ENCODE measurements around the gene ZW10. TPM values are rescaled to one million over a fixed set of nuclear protein-coding genes. Genes with fewer than 3 reads are reported as not detected.
"Not testable (repeated sequence)": the region's sequence is repeated elsewhere in the genome, so short reads cannot be mapped to it uniquely, and the experiment has no call there.

Gene ZW10
- total RNA-seq, 1 donor from 2014 or later, result 29.2 TPM

- H3K27ac Mint-ChIP-seq (ENCODE audit: unreplicated experiment), result no peak overlapping the region
- no peaks in the 10 kb centered on the region for H3K36me3 Mint-ChIP-seq (ENCODE audit: low read depth)
- H3K27me3 Mint-ChIP-seq (ENCODE audit: low read depth), result peaks cover 48% of the 10 kb centered on the region
- TF ChIP-seq, protein P1, sequence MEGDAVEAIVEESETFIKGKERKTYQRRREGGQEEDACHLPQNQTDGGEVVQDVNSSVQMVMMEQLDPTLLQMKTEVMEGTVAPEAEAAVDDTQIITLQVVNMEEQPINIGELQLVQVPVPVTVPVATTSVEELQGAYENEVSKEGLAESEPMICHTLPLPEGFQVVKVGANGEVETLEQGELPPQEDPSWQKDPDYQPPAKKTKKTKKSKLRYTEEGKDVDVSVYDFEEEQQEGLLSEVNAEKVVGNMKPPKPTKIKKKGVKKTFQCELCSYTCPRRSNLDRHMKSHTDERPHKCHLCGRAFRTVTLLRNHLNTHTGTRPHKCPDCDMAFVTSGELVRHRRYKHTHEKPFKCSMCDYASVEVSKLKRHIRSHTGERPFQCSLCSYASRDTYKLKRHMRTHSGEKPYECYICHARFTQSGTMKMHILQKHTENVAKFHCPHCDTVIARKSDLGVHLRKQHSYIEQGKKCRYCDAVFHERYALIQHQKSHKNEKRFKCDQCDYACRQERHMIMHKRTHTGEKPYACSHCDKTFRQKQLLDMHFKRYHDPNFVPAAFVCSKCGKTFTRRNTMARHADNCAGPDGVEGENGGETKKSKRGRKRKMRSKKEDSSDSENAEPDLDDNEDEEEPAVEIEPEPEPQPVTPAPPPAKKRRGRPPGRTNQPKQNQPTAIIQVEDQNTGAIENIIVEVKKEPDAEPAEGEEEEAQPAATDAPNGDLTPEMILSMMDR (conservative IDR thresholded peaks at IDR 0.05), result peak; percentile 49
- H3K4me3 Mint-ChIP-seq, result peak overlapping the region; percentile 100
- H3K9me3 Mint-ChIP-seq, result no peaks in the 10 kb centered on the region
- H3K4me1 Mint-ChIP-seq, result peaks cover 28% of the 10 kb centered on the region
- DNase-seq (ENCODE audit: low read depth, low spot score), result no peak
These were observed 647 bp upstream of the ZW10 start for GRCh38 chr11:113774174-113774503.

DNA sequence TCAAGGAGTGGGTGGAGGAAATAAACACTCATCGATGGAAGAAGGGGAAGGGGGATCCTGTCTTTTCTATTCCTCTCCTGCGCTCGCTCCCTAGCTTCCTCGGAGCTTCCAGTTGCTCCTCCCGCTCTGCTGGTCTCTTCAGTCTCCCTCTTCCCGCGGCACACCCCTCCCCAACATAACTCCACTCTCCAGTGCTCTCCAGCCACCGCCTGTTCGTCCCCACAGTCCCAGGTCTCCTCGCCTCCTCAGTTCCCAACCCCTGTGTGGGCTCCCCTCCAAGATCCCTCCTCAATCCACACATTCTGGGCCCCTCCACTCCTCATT lies 438 bp downstream of the ZW10 start:
- peak overlapping the region; percentile 100 for H3K4me3 Mint-ChIP-seq
- no peak for DNase-seq (ENCODE audit: low read depth, low spot score)
- H3K4me1 Mint-ChIP-seq, result peaks cover 28% of the 10 kb centered on the region
- H3K9me3 Mint-ChIP-seq, result no peaks in the 10 kb centered on the region
- peak overlapping the region; percentile 100 for H3K27ac Mint-ChIP-seq (ENCODE audit: unreplicated experiment)
- TF ChIP-seq, protein P1 (conservative IDR thresholded peaks at IDR 0.05), result no peak
- H3K27me3 Mint-ChIP-seq (ENCODE audit: low read depth), result peaks cover 41% of the 10 kb centered on the region
- H3K36me3 Mint-ChIP-seq (ENCODE audit: low read depth), result no peaks in the 10 kb centered on the region

DNA sequence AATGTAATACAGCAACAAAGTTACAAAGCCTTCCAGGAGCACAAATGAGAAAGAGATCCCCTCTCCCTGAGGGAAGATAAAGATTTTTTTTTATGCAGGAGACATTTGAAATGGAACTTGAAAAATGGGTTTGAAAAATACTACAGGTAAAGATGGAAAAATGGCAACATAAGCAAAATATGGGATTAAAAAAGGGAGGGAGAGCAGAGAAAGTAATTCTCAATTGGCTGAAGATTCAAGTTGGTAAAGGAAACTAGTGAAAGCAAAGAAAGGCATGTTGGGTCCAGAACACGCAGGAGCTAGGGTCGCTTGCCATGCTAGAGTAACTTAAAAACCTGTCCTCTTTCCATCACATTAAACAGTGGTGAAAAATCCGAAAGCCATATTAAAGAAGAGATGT lies 1.5 kb downstream of the ZW10 start:
- peaks cover 30% of the 10 kb centered on the region for H3K27me3 Mint-ChIP-seq (ENCODE audit: low read depth)
- H3K27ac Mint-ChIP-seq (ENCODE audit: unreplicated experiment), result no peak overlapping the region
- peak overlapping the region; percentile 100 for H3K4me3 Mint-ChIP-seq
- TF ChIP-seq, protein P1 (conservative IDR thresholded peaks at IDR 0.05), result no peak
- DNase-seq (ENCODE audit: low read depth, low spot score), result no peak
- no peaks in the 10 kb centered on the region for H3K9me3 Mint-ChIP-seq
- peaks cover 8% of the 10 kb centered on the region for H3K36me3 Mint-ChIP-seq (ENCODE audit: low read depth)
- H3K4me1 Mint-ChIP-seq, result peaks cover 28% of the 10 kb centered on the region

GRCh38 chr11:113764527-113765219 lies 8.8 kb downstream of the ZW10 start:
- Mint-ChIP-seq H3K36me3 (ENCODE audit: low read depth) (peaks cover 37% of the 10 kb centered on the region), H3K27me3 (ENCODE audit: low read depth) (no peaks in the 10 kb centered on the region), H3K9me3 (peaks cover 3% of the 10 kb centered on the region), H3K4me1 (no peaks in the 10 kb centered on the region), H3K27ac (ENCODE audit: unreplicated experiment) (no peak overlapping the region), H3K4me3 (no peak overlapping the region)
- no peak for DNase-seq (ENCODE audit: low read depth, low spot score)
- TF ChIP-seq, protein P1 (conservative IDR thresholded peaks at IDR 0.05), result no peak

- not testable (repeated sequence) for H3K4me3 Mint-ChIP-seq, H3K9me3 Mint-ChIP-seq
- peaks cover 40% of the 10 kb centered on the region for H3K36me3 Mint-ChIP-seq (ENCODE audit: low read depth)
These were observed 10.5 kb downstream of the ZW10 start for GRCh38 chr11:113763040-113763439.

GRCh38 chr11:113760241-113760640 lies 13.3 kb downstream of the ZW10 start:
- Mint-ChIP-seq H3K9me3 (peaks cover 3% of the 10 kb centered on the region), H3K27ac (ENCODE audit: unreplicated experiment) (no peak overlapping the region), H3K4me1 (no peaks in the 10 kb centered on the region), H3K36me3 (ENCODE audit: low read depth) (peaks cover 38% of the 10 kb centered on the region), H3K4me3 (no peak overlapping the region), H3K27me3 (ENCODE audit: low read depth) (no peaks in the 10 kb centered on the region)
- no peak for DNase-seq (ENCODE audit: low read depth, low spot score)
- TF ChIP-seq, protein P1 (conservative IDR thresholded peaks at IDR 0.05), result no peak

More at GRCh38 chr11:113763040-113763439, 10.5 kb downstream of the ZW10 start:
- DNase-seq (ENCODE audit: low read depth, low spot score); H3K4me1 Mint-ChIP-seq; H3K27me3 Mint-ChIP-seq (ENCODE audit: low read depth); H3K27ac Mint-ChIP-seq (ENCODE audit: unreplicated experiment): not testable (repeated sequence)
